K562 (cell line): Measurements from ENCODE around the gene ACSF2. TPM values are rescaled to one million over a fixed set of nuclear protein-coding genes. Genes with fewer than 3 reads are reported as not detected.

Experiments
- ATAC-seq: fragments of 200-7000 bp; cut with Tn5 transposase; 3 replicates; pipeline ENCODE4 v1.9.1; 2020; ENCODE audit warnings: moderate library complexity
- BruUV-seq: library from RNA; stranded (reverse); fragments of 400-500 nt; replicated peaks from 2 replicates; lab custom pipeline; 2021; lab: Mats Ljungman, UMichigan
- CTCF ChIA-PET: fragments of 300-600 bp; formaldehyde crosslinking; extraction: SDS; loops from one replicate; lab custom pipeline; 2021; ENCODE audit warnings: low intra/inter-chr PET ratio; lab: Yijun Ruan, JAX
- POLR2A ChIA-PET: fragments of 300-600, 350-650 bp; sonication (Branson Sonifier 250); formaldehyde crosslinking; extraction: SDS; loops from one replicate; lab custom pipeline; 2021; ENCODE audit warnings: antibody characterized with exemption, inconsistent platforms; lab: Yijun Ruan, JAX
- DNase-seq, 4 experiments: peaks; one replicate each; pipeline versions ENCODE4 v3.0.0 to v3.0.0-alpha.2; 2011 to 2018; ENCODE audit warnings: low spot score in 3 of 4, mixed read lengths in 3 of 4; ENCODE audit errors: extremely low read depth in 1 of 4
- FAIRE-seq: peaks from 2 replicates; lab custom pipeline; 2011; peaks lifted over from hg19 to GRCh38; lab: Jason Lieb, UNC
- H2AFZ ChIP-seq: 2 replicates; pipeline ENCODE4 v1.6.0; 2011; ENCODE audit warnings: low read depth, low read length, control low read depth, inconsistent platforms
- H3K27ac ChIP-seq: fragments of 200-600 bp; 3 replicates; pipeline ENCODE4 v1.8.0; 2011; ENCODE audit warnings: low read depth, mild to moderate bottlenecking, control low read depth, inconsistent platforms, low read length, moderate library complexity, mixed read lengths; ENCODE audit errors: extremely low read depth
- H3K27me3 ChIP-seq, 2 experiments: fragments of 300-600 bp in 1 of 2; 2 replicates in 1 of 2; 3 replicates in 1 of 2; pipeline versions ENCODE4 v1.6.0 to v1.8.0; 2011; ENCODE audit warnings: inconsistent platforms in 2 of 2, low read length in 2 of 2, mild to moderate bottlenecking in 1 of 2, mixed read lengths in 1 of 2, moderate library complexity in 1 of 2; ENCODE audit not compliant: control insufficient read depth in 2 of 2, insufficient read depth in 2 of 2
- H3K36me3 ChIP-seq: fragments of 300-600 bp; 3 replicates; pipeline ENCODE4 v1.8.0; 2011; ENCODE audit warnings: mild to moderate bottlenecking, low read length, inconsistent platforms; ENCODE audit not compliant: control insufficient read depth, insufficient read depth
- H3K4me1 ChIP-seq, 2 experiments: fragments of 200-600 bp in 1 of 2; replicated peaks in 1 of 2; 2 replicates in 1 of 2; 3 replicates in 1 of 2; pipeline versions ENCODE4 v1.5.1 to v1.8.0; 2011; ENCODE audit warnings: inconsistent platforms in 2 of 2, low read length in 2 of 2, mild to moderate bottlenecking in 1 of 2, mixed read lengths in 1 of 2, moderate library complexity in 1 of 2; ENCODE audit not compliant: control insufficient read depth in 2 of 2, insufficient read depth in 2 of 2
- H3K4me2 ChIP-seq: 2 replicates; pipeline ENCODE4 v1.6.1; 2011; ENCODE audit warnings: low read length, control low read depth, inconsistent platforms, mixed read lengths; ENCODE audit not compliant: insufficient read depth
- H3K4me3 ChIP-seq: fragments of 200-600 bp; sonication (generic), shearing (Covaris generic); 2 replicates; pipeline ENCODE4 v1.5.1; 2016; ENCODE audit warnings: control low read depth, inconsistent platforms
- H3K79me2 ChIP-seq: fragments of 200-600 bp; 3 replicates; pipeline ENCODE4 v1.8.0; 2011; ENCODE audit warnings: low read length, inconsistent platforms; ENCODE audit not compliant: control insufficient read depth, insufficient read depth
- H3K9ac ChIP-seq, 2 experiments: 2 replicates each; pipeline versions ENCODE4 v1.6.0 to v1.6.1; 2011; ENCODE audit warnings: low read depth in 2 of 2, low read length in 2 of 2, control low read depth in 1 of 2, inconsistent platforms in 1 of 2, mild to moderate bottlenecking in 1 of 2, mixed read lengths in 1 of 2; ENCODE audit not compliant: insufficient read depth in 1 of 2
- H3K9me1 ChIP-seq: one replicate; pipeline ENCODE4 v1.6.0; 2011; ENCODE audit warnings: inconsistent platforms, mild to moderate bottlenecking, low read length, moderate library complexity; ENCODE audit not compliant: control insufficient read depth, insufficient read depth
- H3K9me3 ChIP-seq: replicated peaks from 2 replicates; pipeline ENCODE4 v1.5.1; 2011; ENCODE audit warnings: low read depth, low read length, inconsistent platforms; ENCODE audit not compliant: control insufficient read depth, insufficient read depth
- H4K20me1 ChIP-seq: replicated peaks from 2 replicates; pipeline ENCODE4 v1.6.1; 2011; ENCODE audit warnings: low read length, inconsistent platforms, mixed read lengths; ENCODE audit not compliant: control insufficient read depth, insufficient read depth
- CSDE1 ChIP-seq, 2 experiments: fragments of 450-650 bp; IDR thresholded peaks; 2 replicates each; pipeline ENCODE4 v1.6.1; 2016; ENCODE audit warnings: mild to moderate bottlenecking in 1 of 2
- NBN ChIP-seq: fragments of 450-650 bp; IDR thresholded peaks from 2 replicates; pipeline ENCODE4 v1.6.1; 2016; ENCODE audit warnings: low read depth, mild to moderate bottlenecking
- PPARD ChIP-seq: fragments of 250-450 bp; sonication (Bioruptor Pico); IDR thresholded peaks from 2 replicates; pipeline ENCODE4 v1.8.0; 2022; ENCODE audit warnings: inconsistent platforms, mild to moderate bottlenecking, moderate library complexity
- RNF2 ChIP-seq: sonication (generic); IDR thresholded peaks from 2 replicates; pipeline ENCODE4 v1.6.1; 2016
- SAFB ChIP-seq: fragments of 200-400 bp; formaldehyde crosslinking; IDR thresholded peaks from 2 replicates; pipeline ENCODE4 v1.6.1; 2017; ENCODE audit warnings: low read depth, low read length, borderline replicate concordance
- SREBF2 ChIP-seq: sonication (generic); formaldehyde crosslinking; IDR thresholded peaks from 2 replicates; pipeline ENCODE4 v1.4.0; 2020; ENCODE audit warnings: mild to moderate bottlenecking, missing genetic modification reagents
- YY1 ChIP-seq, 3 experiments: IDR thresholded peaks; 2 replicates each; pipeline ENCODE4 v1.6.1; 2011; ENCODE audit warnings: low read length in 2 of 3, mild to moderate bottlenecking in 2 of 3, moderate library complexity in 2 of 3, borderline replicate concordance in 1 of 3, control low read depth in 1 of 3, low read depth in 1 of 3; ENCODE audit not compliant: insufficient read depth in 3 of 3, insufficient replicate concordance in 2 of 3, control insufficient read depth in 1 of 3, insufficient read length in 1 of 3; ENCODE audit errors: extremely low read depth in 1 of 3
- ZNF347 ChIP-seq: fragments of 450-650 bp; formaldehyde crosslinking; IDR thresholded peaks from 2 replicates; pipeline ENCODE4 v1.4.0; 2020; ENCODE audit warnings: low read depth, mild to moderate bottlenecking, moderate library complexity
- WGBS: fragments of 100-300 bp; shearing (Covaris generic); methylation state at CpG from one replicate; pipeline ENCODE4 v1.1.6; 2016; ENCODE audit warnings: low coverage, mixed read lengths; ENCODE audit not compliant: insufficient coverage; ENCODE audit errors: missing lambda C conversion rate; 5-methylcytosine and 5-hydroxymethylcytosine counted together
- in situ Hi-C: fragments of 300-500 bp; cut with MboI; formaldehyde crosslinking; loops from 4 replicates; pipeline ENCODE4 v1.15.0; 2018; ENCODE audit warnings: inconsistent platforms, mixed read lengths
- intact Hi-C: fragments of 100-400 bp; cut with micrococcal nuclease; formaldehyde crosslinking; loops from 2 replicates; pipeline ENCODE4 v1.14.2; 2022
- polyA plus RNA-seq, 8 experiments: library from polyadenylated mRNA; depleted of rRNA in 4 of 8; stranded (reverse) in 5 of 8; unstranded in 3 of 8; fragments of >200 nt; fragmentation: Nextera tagmentation in 2 of 8; fragmentation: Illumina TruSeq in 1 of 8; extraction: Ambion mirVana in 2 of 8; extraction: Trizol in 1 of 8; gene quantifications; 2 replicates each; pipeline versions ENCODE4 v1.2.1 to v1.2.3, GENCODE V29; 2011 to 2014; ENCODE audit warnings: inconsistent platforms in 1 of 8, missing spikeins in 1 of 8
- total RNA-seq, 7 experiments: library from RNA; depleted of rRNA in 6 of 7; stranded (reverse); fragments of >200 nt in 6 of 7; fragmentation: Illumina TruSeq in 2 of 7; extraction: Trizol in 2 of 7; gene quantifications; 2 replicates each; pipeline versions ENCODE4 v1.2.1 to v1.2.3, GENCODE V29; 2011 to 2021; ENCODE audit warnings: low replicate concordance in 1 of 7

The ACSF2 gene
- total and polyA plus RNA-seq, 9 of the 15 experiments (the other 6 are each of a cell fraction or from before 2014, with no cell fraction given), result 0.89 to 6.1 (median 3.5) TPM

GRCh38 chr17:50505591-50506130, 79.6 kb downstream of the ACSF2 start:
- Histone ChIP-seq H3K9ac (peak overlapping the region in 1 of 2 experiments; percentile 15; a peak in 1 of 4 replicates), H2AFZ (no peak overlapping the region), H3K79me2 (no peaks in the 10 kb centered on the region), H3K4me1 (peaks cover 0 to 9% of the 10 kb centered on the region in 2 experiments; a peak in 1 of 5 replicates), H3K27ac (no peak overlapping the region), H4K20me1 (0 out of 2 replicates have a peak, but pooled peaks cover 3% of the 10 kb centered on the region), H3K4me2 (no peak overlapping the region), H3K36me3 (no peaks in the 10 kb centered on the region), H3K9me3 (no peaks in the 10 kb centered on the region), H3K9me1 (no peaks in the 10 kb centered on the region), H3K4me3 (no peak overlapping the region), H3K27me3 (peaks cover 27 to 58% of the 10 kb centered on the region in 2 experiments)
- in situ Hi-C loops, result no loop called here
- BruUV-seq, result no TSS peak
- WGBS, result 10% methylated on average over 7 of the region's 7 CpGs
- CTCF ChIA-PET, result no interaction called here
- TF ChIP-seq PPARD (CRISPR knock-in tag) (no peak), CSDE1 (IDR thresholded peaks at IDR 0.05) (no peak), SREBF2 (no peak), YY1 (IDR thresholded peaks at IDR 0.05; ENCODE audit: borderline replicate concordance in 1 of 3, control insufficient read depth in 1 of 3, extremely low read depth in 1 of 3, insufficient read depth in 3 of 3, insufficient read length in 1 of 3, insufficient replicate concordance in 2 of 3, low read depth in 1 of 3, low read length in 2 of 3) (no peak), RNF2 (no peak), SAFB (no peak), NBN (no peak), ZNF347 (CRISPR knock-in tag) (no peak)
- no peak for FAIRE-seq
- intact Hi-C loops, result no loop called here
- DNase-seq, result no peak
- ATAC-seq, result no peak; the same call in 2 of the 3 replicates
- POLR2A ChIA-PET, result interaction anchor here (0.7 to 1.7 kb wide), 4 partner anchors 10 to 493 kb away, joined by 3 to 4 read pairs (median 3); no protein-coding TSS in a partner anchor
